Neural cell (in vitro differentiated cells): Measurements from ENCODE around the gene LLGL2. TPM values are rescaled to one million over a fixed set of nuclear protein-coding genes. Genes with fewer than 3 reads are reported as not detected.

Experiments
- H2AFZ ChIP-seq: fragments of 200-600, 300-800 bp; sonication (generic), shearing (Covaris generic); 2 replicates; pipeline ENCODE4 v1.6.0; 2014; ENCODE audit warnings: low read depth, mild to moderate bottlenecking, antibody characterized with exemption, low read length, moderate library complexity
- H3F3A ChIP-seq: fragments of 200-600 bp; shearing (Covaris generic); 2 replicates; pipeline ENCODE4 v1.6.1; 2016; ENCODE audit warnings: mild to moderate bottlenecking, moderate library complexity, mixed read lengths, antibody characterized with exemption, low read length; ENCODE audit not compliant: insufficient read depth, poor library complexity, severe bottlenecking
- H3K27ac ChIP-seq: fragments of 200-600, 300-800 bp; sonication (generic), shearing (Covaris generic); 2 replicates; pipeline ENCODE4 v1.5.1; 2014; ENCODE audit warnings: mild to moderate bottlenecking, low read length, moderate library complexity
- H3K27me3 ChIP-seq: fragments of 300-800, 200-600 bp; sonication (generic), shearing (Covaris generic); 2 replicates; pipeline ENCODE4 v1.6.0; 2014; ENCODE audit warnings: mild to moderate bottlenecking, low read depth, low read length, moderate library complexity; ENCODE audit not compliant: insufficient read depth
- H3K36me3 ChIP-seq: fragments of 300-800, 200-600 bp; sonication (generic), shearing (Covaris generic); 2 replicates; pipeline ENCODE4 v1.5.1; 2014; ENCODE audit warnings: mild to moderate bottlenecking, antibody characterized with exemption, low read length, moderate library complexity; ENCODE audit not compliant: insufficient read depth
- H3K4me2 ChIP-seq: fragments of 300-800, 200-600 bp; sonication (generic), shearing (Covaris generic); 2 replicates; pipeline ENCODE4 v1.6.0; 2014; ENCODE audit warnings: mild to moderate bottlenecking, low read length
- H3K4me3 ChIP-seq: fragments of 300-800, 200-600 bp; sonication (generic), shearing (Covaris generic); 2 replicates; pipeline ENCODE4 v1.5.1; 2014; ENCODE audit warnings: mild to moderate bottlenecking, low read length, moderate library complexity
- H3K79me2 ChIP-seq: fragments of 200-600 bp; shearing (Covaris generic); replicated peaks from 2 replicates; pipeline ENCODE4 v1.6.0; 2014; ENCODE audit warnings: mild to moderate bottlenecking, low read length, moderate library complexity; ENCODE audit not compliant: insufficient read depth
- H3K9ac ChIP-seq: fragments of 300-800, 200-600 bp; sonication (generic), shearing (Covaris generic); 2 replicates; pipeline ENCODE4 v1.6.1; 2016; ENCODE audit warnings: mild to moderate bottlenecking, low read length, mixed read lengths
- H3K9me2 ChIP-seq: fragments of 200-600 bp; shearing (Covaris generic); 2 replicates; pipeline ENCODE4 v1.6.1; 2016; ENCODE audit warnings: mild to moderate bottlenecking, low read length, mixed read lengths; ENCODE audit not compliant: insufficient read depth
- H3K9me3 ChIP-seq: fragments of 200-600, 300-800 bp; sonication (generic), shearing (Covaris generic); 2 replicates; pipeline ENCODE4 v1.6.1; 2016; ENCODE audit warnings: mild to moderate bottlenecking, mixed run types, low read length, moderate library complexity, mixed read lengths
- H4K20me1 ChIP-seq: fragments of 200-600 bp; shearing (Covaris generic); 2 replicates; pipeline ENCODE4 v1.6.1; 2016; ENCODE audit warnings: mild to moderate bottlenecking, mixed run types; ENCODE audit not compliant: insufficient read depth
- EP300 ChIP-seq: fragments of 450-650 bp; conservative IDR thresholded peaks from 2 replicates; pipeline ENCODE4 v1.6.1; 2014; ENCODE audit warnings: antibody characterized with exemption, mild to moderate bottlenecking, moderate library complexity; ENCODE audit not compliant: poor library complexity, severe bottlenecking
- EZH2 ChIP-seq: fragments of 200-600, 300-800 bp; shearing (Covaris generic), sonication (generic); IDR thresholded peaks from 2 replicates; pipeline ENCODE4 v1.6.1; 2014; ENCODE audit warnings: antibody characterized with exemption, low read length, borderline replicate concordance, mild to moderate bottlenecking; ENCODE audit not compliant: insufficient read depth, poor library complexity, severe bottlenecking
- MXI1 ChIP-seq: fragments of 450-650 bp; conservative IDR thresholded peaks from 2 replicates; pipeline ENCODE4 v1.6.1; 2014; ENCODE audit warnings: antibody characterized with exemption, mild to moderate bottlenecking; ENCODE audit not compliant: poor library complexity, severe bottlenecking
- POLR2AphosphoS5 ChIP-seq: IDR thresholded peaks from 2 replicates; pipeline ENCODE4 v1.6.1; 2012
- RAD21 ChIP-seq: fragments of 450-650 bp; conservative IDR thresholded peaks from 2 replicates; pipeline ENCODE4 v1.6.1; 2014; ENCODE audit warnings: antibody characterized with exemption, mild to moderate bottlenecking, moderate library complexity
- SMC3 ChIP-seq: fragments of 450-650 bp; conservative IDR thresholded peaks from 2 replicates; pipeline ENCODE4 v1.6.1; 2014; ENCODE audit warnings: antibody characterized with exemption, mild to moderate bottlenecking, moderate library complexity; ENCODE audit not compliant: poor library complexity
- TAF1 ChIP-seq: IDR thresholded peaks from 2 replicates; pipeline ENCODE4 v1.6.1; 2012; ENCODE audit warnings: low read depth
- polyA plus RNA-seq: library from polyadenylated mRNA; depleted of rRNA; stranded (reverse); fragments of >200 nt; gene quantifications from 2 replicates; pipeline ENCODE4 v1.2.3, GENCODE V29; 2014
- TF ChIP-seq, protein P1 (sequence below): IDR thresholded peaks from 2 replicates; pipeline ENCODE4 v1.6.1; 2012; ENCODE audit warnings: borderline replicate concordance
- TF ChIP-seq, protein P2 (sequence below): fragments of 450-650 bp; IDR thresholded peaks from 2 replicates; pipeline ENCODE4 v1.5.1; 2014; ENCODE audit warnings: antibody characterized with exemption, mild to moderate bottlenecking, moderate library complexity; ENCODE audit not compliant: poor library complexity, severe bottlenecking

Gene LLGL2
- polyA plus RNA-seq, 1 donor from 2014 or later = 0.95 TPM

DNA sequence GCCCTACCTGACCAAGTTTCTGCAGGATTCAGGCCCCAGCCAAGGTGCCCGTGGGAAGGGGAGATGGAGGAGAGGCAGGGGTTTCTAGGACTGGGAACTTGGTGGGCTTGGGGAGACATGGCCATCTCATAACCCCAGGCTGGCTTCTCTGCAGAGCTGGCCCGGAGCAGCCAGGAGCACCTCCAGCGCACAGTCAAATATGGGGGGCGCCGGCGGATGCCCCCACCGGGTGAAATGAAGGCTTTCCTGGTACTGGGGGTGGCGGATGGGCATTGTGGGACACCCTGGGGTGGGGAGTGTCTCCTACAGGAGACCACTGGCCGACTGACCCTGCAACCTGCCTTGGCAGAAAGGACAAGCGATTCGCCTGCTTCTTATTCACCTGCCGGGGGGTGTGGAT is 98.5 kb downstream of the LLGL2 start:
- Histone ChIP-seq H3F3A (no peaks in the 10 kb centered on the region), H3K4me2 (no peak overlapping the region), H4K20me1 (no peaks in the 10 kb centered on the region), H3K9me2 (no peaks in the 10 kb centered on the region), H3K36me3 (no peaks in the 10 kb centered on the region), H3K9ac (no peak overlapping the region), H3K27ac (no peak overlapping the region), H3K9me3 (no peaks in the 10 kb centered on the region), H3K79me2 (no peaks in the 10 kb centered on the region), H3K27me3 (no peaks in the 10 kb centered on the region), H3K4me3 (no peak overlapping the region), H2AFZ (no peak overlapping the region)
- TF ChIP-seq SMC3 (no peak), RAD21 (no peak), POLR2AphosphoS5 (no peak), EP300 (no peak), MXI1 (no peak), TAF1 (no peak), EZH2 (no peak)
- TF ChIP-seq, protein P1, sequence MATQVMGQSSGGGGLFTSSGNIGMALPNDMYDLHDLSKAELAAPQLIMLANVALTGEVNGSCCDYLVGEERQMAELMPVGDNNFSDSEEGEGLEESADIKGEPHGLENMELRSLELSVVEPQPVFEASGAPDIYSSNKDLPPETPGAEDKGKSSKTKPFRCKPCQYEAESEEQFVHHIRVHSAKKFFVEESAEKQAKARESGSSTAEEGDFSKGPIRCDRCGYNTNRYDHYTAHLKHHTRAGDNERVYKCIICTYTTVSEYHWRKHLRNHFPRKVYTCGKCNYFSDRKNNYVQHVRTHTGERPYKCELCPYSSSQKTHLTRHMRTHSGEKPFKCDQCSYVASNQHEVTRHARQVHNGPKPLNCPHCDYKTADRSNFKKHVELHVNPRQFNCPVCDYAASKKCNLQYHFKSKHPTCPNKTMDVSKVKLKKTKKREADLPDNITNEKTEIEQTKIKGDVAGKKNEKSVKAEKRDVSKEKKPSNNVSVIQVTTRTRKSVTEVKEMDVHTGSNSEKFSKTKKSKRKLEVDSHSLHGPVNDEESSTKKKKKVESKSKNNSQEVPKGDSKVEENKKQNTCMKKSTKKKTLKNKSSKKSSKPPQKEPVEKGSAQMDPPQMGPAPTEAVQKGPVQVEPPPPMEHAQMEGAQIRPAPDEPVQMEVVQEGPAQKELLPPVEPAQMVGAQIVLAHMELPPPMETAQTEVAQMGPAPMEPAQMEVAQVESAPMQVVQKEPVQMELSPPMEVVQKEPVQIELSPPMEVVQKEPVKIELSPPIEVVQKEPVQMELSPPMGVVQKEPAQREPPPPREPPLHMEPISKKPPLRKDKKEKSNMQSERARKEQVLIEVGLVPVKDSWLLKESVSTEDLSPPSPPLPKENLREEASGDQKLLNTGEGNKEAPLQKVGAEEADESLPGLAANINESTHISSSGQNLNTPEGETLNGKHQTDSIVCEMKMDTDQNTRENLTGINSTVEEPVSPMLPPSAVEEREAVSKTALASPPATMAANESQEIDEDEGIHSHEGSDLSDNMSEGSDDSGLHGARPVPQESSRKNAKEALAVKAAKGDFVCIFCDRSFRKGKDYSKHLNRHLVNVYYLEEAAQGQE = no peak
- TF ChIP-seq, protein P2, sequence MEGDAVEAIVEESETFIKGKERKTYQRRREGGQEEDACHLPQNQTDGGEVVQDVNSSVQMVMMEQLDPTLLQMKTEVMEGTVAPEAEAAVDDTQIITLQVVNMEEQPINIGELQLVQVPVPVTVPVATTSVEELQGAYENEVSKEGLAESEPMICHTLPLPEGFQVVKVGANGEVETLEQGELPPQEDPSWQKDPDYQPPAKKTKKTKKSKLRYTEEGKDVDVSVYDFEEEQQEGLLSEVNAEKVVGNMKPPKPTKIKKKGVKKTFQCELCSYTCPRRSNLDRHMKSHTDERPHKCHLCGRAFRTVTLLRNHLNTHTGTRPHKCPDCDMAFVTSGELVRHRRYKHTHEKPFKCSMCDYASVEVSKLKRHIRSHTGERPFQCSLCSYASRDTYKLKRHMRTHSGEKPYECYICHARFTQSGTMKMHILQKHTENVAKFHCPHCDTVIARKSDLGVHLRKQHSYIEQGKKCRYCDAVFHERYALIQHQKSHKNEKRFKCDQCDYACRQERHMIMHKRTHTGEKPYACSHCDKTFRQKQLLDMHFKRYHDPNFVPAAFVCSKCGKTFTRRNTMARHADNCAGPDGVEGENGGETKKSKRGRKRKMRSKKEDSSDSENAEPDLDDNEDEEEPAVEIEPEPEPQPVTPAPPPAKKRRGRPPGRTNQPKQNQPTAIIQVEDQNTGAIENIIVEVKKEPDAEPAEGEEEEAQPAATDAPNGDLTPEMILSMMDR = no peak

Other genes with a start within 250 kb of the LLGL2 start
- 9.6 and 13.8 TPM in 2 replicates for gene SLC25A19, start 236.3 kb upstream of the LLGL2 start, polyA plus RNA-seq
- 134 and 150 TPM in 2 replicates for gene GRB2, start 120.0 kb upstream of the LLGL2 start, polyA plus RNA-seq
- gene TMEM94, start 69.1 kb upstream of the LLGL2 start, polyA plus RNA-seq = 37.0 and 66.1 TPM in 2 replicates
- gene CASKIN2, start 10.2 kb upstream of the LLGL2 start, polyA plus RNA-seq = 2.8 and 4.2 TPM in 2 replicates
- gene TSEN54, start 9.2 kb upstream of the LLGL2 start, polyA plus RNA-seq = 32.2 and 37.7 TPM in 2 replicates
- gene MYO15B, start 62.1 kb downstream of the LLGL2 start, polyA plus RNA-seq = 2.4 and 7.2 TPM in 2 replicates
- 0.59 TPM in 1 of 2 replicates, not detected in the other for gene SMIM5, start 107.7 kb downstream of the LLGL2 start, polyA plus RNA-seq
- 9.6 and 15.7 TPM in 2 replicates for gene RECQL5, start 141.5 kb downstream of the LLGL2 start, polyA plus RNA-seq
- gene SAP30BP, start 141.6 kb downstream of the LLGL2 start, polyA plus RNA-seq = 129 and 156 TPM in 2 replicates
- gene ITGB4, start 195.8 kb downstream of the LLGL2 start, polyA plus RNA-seq = not detected in 2 replicates
- 4.8 TPM in 2 replicates for gene GALK1, start 239.5 kb downstream of the LLGL2 start, polyA plus RNA-seq